T1000 (cell line): ENCODE measurements around the gene CACNG1.

Experiments
- DNase-seq: peaks from one replicate; lab custom pipeline; 2025; ENCODE audit warnings: mixed read lengths; lab: John Stamatoyannopoulos, UW

CACNG1 gene

GRCh38 chr17:67044016-67044772, at the start of gene CACNG1:
CACNG1 (plus strand) TSS chr17:67044554; CDS start chr17:67044661, 107 bp downstream.
- DNase-seq = no peak

DNA sequence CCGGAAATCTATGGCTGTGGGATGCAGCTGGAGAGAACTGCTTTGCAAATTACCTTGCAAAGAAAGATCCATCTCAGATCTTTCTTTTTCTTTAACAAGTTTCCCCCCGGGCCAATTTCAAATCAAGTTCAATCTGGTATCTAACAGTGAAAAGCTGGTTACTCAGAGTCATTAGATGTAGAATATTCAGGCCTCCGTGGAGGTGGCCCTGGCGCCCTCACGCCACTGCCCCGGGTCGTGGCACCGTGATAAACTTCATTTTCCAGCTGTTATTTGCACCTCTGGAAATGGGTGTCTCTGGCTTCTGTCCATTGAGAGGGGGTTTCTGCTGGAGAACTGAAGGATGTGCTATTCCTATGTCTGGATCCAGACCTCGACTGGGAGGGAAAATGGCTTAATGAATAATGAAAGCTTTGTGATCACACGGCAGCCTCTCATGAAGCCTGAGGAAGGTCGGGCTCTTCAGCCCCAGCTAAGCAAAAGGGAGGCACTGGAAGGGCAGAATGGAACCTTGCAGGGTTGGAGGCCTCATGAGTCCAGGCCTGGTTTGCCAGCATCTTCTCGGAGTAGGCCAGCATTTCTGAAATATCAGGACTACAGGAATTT, 49.3 kb upstream of the CACNG1 start:
- no peak for DNase-seq

DNA sequence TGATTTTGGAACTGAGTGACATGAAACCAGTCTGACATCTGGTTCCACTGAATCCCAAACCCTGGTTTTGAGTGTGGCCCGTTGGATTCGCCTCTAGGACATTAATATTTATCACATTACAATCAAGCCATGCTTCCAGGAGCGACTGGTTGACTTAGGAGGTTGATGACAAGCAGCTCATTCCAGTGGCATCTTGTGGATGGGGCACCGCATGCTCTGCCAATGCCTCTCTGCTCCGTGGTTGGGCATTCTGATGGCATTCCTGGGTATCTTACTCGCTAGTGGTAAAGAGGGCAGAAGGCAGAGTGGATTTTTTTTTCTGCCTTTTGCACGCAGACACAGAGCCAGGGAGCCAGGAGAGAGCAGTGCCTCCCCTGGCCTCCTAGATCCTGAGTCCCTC, 48.4 kb upstream of the CACNG1 start:
- DNase-seq = no peak

GRCh38 chr17:66996926-66997325, 47.4 kb upstream of the CACNG1 start:
- DNase-seq = no peak

GRCh38 chr17:67003231-67003630, 41.1 kb upstream of the CACNG1 start:
- no peak for DNase-seq

DNA sequence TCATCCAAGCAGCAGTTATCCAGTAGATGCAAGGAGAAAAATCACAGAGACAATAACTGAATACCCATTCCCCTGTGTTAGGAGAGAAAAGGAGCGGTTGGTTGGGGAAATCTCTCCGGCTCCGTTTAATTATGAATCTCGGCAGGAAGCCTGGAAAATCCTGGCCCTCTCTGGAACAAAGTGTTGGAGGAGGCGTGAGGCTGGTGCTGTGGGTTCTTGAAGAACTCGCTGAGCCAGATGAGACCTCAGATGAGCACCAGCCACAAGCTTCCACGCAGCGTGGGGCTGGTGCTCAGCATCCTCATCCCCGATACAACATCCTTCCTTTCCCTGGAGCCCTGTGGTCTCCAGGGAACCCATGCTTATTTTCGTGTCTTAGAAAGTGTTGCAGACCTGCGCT, 40.2 kb upstream of the CACNG1 start:
- no peak for DNase-seq

GRCh38 chr17:67007266-67007665, 37.1 kb upstream of the CACNG1 start:
- DNase-seq = no peak

GRCh38 chr17:67008101-67008500, 36.3 kb upstream of the CACNG1 start:
- no peak for DNase-seq

DNA sequence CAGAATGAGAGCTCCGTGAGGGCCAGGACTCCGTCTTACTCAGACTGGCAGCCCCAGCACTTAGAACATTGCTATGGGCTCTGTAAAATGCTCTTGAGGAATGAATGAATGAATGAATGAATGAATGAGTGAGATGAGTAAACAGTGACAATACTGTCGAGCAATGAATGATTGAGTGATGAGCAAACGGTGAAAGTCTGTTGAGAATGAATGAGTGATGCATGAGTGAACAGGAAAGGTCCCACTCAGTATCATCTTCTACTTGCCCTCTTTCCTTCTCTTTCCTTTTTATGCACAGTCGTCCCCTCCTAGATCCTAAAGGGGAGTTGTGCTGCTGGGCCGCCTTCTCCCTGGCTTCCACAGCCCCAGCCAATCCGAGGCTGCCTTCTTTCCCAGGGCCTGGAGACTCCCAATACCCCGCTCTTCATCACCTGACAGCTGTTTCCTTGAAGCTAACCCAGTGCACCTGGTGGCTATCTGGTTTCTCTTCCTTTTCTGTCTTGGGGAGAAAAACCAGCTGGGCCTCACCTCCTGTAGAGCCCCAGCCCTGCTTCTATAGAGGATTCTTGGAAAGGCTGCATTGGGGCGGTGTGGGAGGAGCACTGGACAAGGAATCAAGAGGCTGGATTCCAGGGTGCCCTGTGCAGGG, 32.7 kb upstream of the CACNG1 start:
- DNase-seq = no peak

- DNase-seq = no peak
These were observed 30.5 kb upstream of the CACNG1 start for GRCh38 chr17:67013891-67014290.

- no peak for DNase-seq
These were observed 29.4 kb upstream of the CACNG1 start for GRCh38 chr17:67015001-67015400.

- no peak for DNase-seq
These were observed 28.2 kb upstream of the CACNG1 start for GRCh38 chr17:67016039-67016762.

- DNase-seq = no peak
These were observed 26.4 kb upstream of the CACNG1 start for GRCh38 chr17:67017910-67018309.

DNA sequence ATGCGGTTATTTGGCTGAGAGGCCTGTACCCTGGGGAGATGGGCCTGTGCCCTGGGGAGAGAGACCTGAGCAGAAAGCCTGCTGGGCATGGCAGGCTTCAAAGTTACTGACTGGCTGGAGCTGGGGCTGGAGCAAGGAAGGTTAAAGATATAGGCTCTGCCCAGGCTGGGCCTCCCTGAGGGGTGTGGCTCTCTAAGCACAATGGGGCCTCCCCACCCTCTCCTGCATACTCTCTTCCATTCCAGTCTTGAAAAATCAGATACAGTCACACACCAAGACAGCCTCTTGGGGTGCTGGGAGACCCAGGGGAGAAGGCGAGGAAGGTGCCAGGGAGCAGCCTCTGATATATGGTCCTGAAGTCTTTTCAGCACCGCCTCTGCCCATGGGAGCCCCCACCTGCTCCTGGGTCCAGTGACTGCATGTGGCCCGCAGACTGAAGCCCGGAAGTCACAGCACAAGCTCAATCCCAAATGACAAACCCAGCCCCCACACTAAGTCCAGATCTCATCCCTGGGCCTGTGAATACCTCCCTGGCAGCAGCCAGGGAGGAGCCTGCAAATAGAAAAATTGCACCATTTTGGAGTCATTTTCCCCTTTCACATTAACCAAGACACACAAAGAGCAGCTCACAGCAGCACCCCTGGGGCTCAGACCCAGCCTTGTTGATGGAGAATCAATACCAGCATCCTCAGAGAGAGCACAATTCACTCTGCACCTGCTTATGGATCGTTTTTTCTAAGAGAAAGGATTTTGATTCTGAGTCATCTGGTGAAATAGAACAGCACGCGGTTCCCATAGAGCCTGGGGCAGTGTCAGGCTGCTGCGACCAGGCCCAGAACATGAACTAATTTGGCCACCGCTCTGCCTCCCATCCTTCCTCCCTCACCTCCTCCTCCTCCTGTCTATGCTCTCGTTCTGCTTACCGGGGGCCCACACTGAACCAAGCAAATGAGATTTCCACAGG, 25.6 kb upstream of the CACNG1 start:
- no peak for DNase-seq

DNA sequence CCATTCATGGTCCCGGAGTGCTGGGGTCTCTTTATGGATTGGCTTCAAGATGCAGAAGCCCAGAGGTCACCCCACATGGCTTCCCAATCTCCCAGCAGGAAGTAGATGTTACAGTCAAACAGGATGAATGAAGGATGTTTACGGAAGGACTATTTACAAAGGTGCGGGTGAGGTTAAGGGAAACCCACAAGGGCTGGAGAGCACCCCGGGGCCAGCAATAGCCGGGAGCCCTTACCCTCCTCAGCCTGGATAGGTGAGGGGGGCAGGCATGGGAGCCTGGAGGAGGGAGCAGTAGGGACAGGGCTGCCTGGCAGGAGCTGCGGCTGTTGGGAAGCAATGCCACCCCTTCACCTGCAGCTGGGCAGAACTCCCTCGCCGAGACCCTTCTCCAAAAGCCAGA, 24.5 kb upstream of the CACNG1 start:
- no peak for DNase-seq

DNA sequence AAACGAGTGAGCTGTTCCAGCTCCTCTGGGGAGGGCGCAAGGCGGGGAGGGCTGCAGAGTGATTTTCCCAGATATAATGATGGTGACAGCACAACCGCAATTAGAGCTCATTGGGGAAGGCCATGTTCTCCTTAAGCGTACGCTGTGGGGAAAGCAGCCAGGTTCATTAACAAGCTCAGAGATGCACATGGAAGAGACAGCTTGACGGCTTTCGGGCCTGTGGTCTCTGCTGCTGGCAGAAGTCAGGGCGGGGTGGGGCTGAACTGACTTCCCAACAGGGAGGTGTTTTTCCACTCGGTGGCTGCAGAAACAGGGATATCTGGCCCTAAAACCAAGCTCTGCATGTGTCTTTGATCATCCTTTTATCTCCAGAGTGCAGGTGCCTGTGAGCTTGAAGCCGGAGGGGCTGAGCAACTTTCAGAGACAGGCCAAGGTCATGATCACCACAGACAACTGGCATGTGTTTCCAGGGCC, 24.0 kb upstream of the CACNG1 start:
- no peak for DNase-seq

DNA sequence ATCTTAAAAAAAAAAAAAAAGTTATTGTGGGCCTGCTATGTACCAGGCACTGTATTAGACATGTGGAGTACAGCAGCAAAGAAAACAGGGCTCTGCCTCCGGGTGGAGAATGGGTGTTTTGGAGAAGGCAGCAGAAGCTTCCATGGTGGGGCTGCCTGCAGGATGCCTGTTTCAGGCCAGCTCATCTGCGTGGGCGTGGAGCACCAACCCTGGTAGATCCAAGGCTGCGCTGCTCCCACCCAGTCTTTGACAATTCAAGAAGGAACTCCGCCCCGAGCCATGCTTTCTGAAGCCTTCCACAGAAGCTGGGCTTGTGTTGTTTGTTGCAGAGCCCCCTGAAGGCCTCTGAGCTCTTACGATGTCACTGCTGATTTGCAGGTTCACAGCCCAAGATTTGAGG, 23.2 kb upstream of the CACNG1 start:
- DNase-seq = no peak

DNA sequence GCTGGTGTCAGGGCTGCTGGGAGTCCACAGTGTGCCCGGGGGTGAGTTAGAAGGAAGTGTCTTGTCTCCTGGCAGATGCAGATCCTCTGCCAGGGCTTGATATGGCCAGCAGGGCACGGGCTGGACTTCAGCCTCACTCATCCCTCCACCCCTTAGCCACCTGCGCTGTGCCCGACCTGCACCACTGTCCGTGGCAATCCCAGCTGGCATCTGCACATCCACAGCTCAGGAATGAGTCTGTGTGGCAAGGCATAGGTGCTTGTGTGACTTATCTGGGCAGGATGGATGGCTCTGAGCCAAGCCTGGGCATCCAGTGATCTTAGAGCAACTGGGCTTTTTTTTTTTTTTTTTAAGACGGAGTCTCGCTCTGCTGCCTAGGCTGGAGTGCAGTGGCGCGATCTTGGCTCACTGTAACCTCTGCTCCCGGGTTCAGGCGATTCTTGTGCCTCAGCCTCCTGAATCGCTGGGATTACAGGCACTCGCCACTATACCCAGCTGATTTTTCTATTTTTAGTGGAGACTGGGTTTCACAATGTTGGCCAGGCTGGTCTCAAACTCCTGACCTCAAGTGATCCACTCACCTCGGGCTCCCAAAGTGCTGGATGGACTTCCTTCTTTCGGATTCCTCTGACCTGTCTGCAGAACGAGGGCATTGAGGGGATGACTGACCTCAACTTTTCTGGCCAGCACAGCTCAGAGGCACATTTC, 22.5 kb upstream of the CACNG1 start:
- no peak for DNase-seq

- DNase-seq = no peak
These were observed 21.9 kb upstream of the CACNG1 start for GRCh38 chr17:67022451-67022810.

DNA sequence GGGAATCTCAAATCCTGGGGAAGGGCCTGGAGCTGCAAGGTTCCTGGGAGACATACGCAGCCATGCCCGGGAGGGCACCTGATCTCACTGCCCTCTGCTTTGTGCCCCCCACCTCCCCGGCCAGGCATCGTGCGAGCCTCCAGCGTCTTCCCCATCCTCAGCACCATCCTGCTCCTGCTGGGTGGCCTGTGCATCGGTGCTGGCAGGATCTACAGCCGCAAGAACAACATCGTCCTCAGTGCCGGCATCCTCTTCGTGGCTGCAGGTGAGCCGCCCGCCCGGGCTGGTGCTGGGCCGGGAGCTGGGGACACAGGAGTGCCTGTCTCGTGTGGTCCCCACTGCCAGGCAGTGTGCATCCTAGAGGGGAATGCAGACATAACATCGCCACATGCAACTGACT, 19.6 kb upstream of the CACNG1 start:
- no peak for DNase-seq
